ENCODE data around the gene ATP5ME. TPM values are rescaled to one million over a fixed set of nuclear protein-coding genes. Genes with fewer than 3 reads are reported as not detected.

The ATP5ME gene
- total RNA-seq, 4 donors from 2014 or later, result 123 to 273 (median 193) TPM

GRCh38 chr4:688854-689681 lies 15.0 kb upstream of the ATP5ME start, which contains the start of gene SLC49A3:
Gene SLC49A3 (minus strand): TSS chr4:689151. CDS start chr4:689127, 24 bp downstream.
- TF ChIP-seq CTCF (IDR thresholded peaks at IDR 0.05; ENCODE audit: low read depth), result no peak

- no peak for TF ChIP-seq CTCF (IDR thresholded peaks at IDR 0.05; ENCODE audit: low read depth)
Observed at GRCh38 chr4:687971-688853, 14.1 kb upstream of the ATP5ME start.

GRCh38 chr4:687048-687970 lies 13.2 kb upstream of the ATP5ME start:
- TF ChIP-seq CTCF (IDR thresholded peaks at IDR 0.05; ENCODE audit: low read depth), result no peak

- no peak for TF ChIP-seq CTCF (IDR thresholded peaks at IDR 0.05; ENCODE audit: low read depth)
Observed at GRCh38 chr4:686413-687040, 12.5 kb upstream of the ATP5ME start.

GRCh38 chr4:685679-686412 lies 11.8 kb upstream of the ATP5ME start:
- no peak for TF ChIP-seq CTCF (IDR thresholded peaks at IDR 0.05; ENCODE audit: low read depth)

GRCh38 chr4:684623-685327 lies 10.7 kb upstream of the ATP5ME start:
- no peak for TF ChIP-seq CTCF (IDR thresholded peaks at IDR 0.05; ENCODE audit: low read depth)

All from subcutaneous adipose tissue (tissue), 4 donors.